Measurements from ENCODE around the gene ARHGAP31.

The ARHGAP31 gene

GRCh38 chr3:119349354-119350041 is 55.3 kb downstream of the ARHGAP31 start:
- no peak overlapping the region for H3K4me3 ChIP-seq (ENCODE audit: low read length)
- H3K4me1 ChIP-seq (ENCODE audit: control insufficient read depth, low read length), result peaks cover 17% of the 10 kb centered on the region
- no peak overlapping the region for H3K27ac ChIP-seq (ENCODE audit: low read depth, low read length)

GRCh38 chr3:119350114-119350513 is 55.9 kb downstream of the ARHGAP31 start:
- no peaks in the 10 kb centered on the region for H3F3A ChIP-seq (ENCODE audit: control insufficient read depth, insufficient read depth)
- no peaks in the 10 kb centered on the region for H3K79me2 ChIP-seq (ENCODE audit: control insufficient read depth, low read length)
- no peak for TF ChIP-seq CTCF (IDR thresholded peaks at IDR 0.05; ENCODE audit: low read depth, low read length, poor library complexity, severe bottlenecking)
- TF ChIP-seq EZH2phosphoT487 (IDR thresholded peaks at IDR 0.05; ENCODE audit: borderline replicate concordance, low read length), result no peak
- H3K27ac ChIP-seq (ENCODE audit: low read depth, low read length), result no peak overlapping the region
- H3K4me1 ChIP-seq (ENCODE audit: control insufficient read depth, low read length), result peaks cover 17% of the 10 kb centered on the region
- H3K9me3 ChIP-seq (ENCODE audit: control insufficient read depth, insufficient read depth, low read length), result no peaks in the 10 kb centered on the region
- no peaks in the 10 kb centered on the region for H3K9me2 ChIP-seq (replicated peaks; ENCODE audit: control insufficient read depth, low read length)
- no peak overlapping the region for H3K4me2 ChIP-seq (ENCODE audit: low read length)
- no peak overlapping the region for H3K4me3 ChIP-seq (ENCODE audit: low read length)
- H3K36me3 ChIP-seq (ENCODE audit: control insufficient read depth, low read length), result no peaks in the 10 kb centered on the region
- no peaks in the 10 kb centered on the region for H4K20me1 ChIP-seq (ENCODE audit: control insufficient read depth, insufficient read depth, low read depth, low read length)
- peaks cover 24% of the 10 kb centered on the region for H3K27me3 ChIP-seq (ENCODE audit: control insufficient read depth, low read length)

More at GRCh38 chr3:119349354-119350041, 55.3 kb downstream of the ARHGAP31 start:
- no peaks in the 10 kb centered on the region for H3K9me3 ChIP-seq (ENCODE audit: control insufficient read depth, insufficient read depth, low read length)
- no peaks in the 10 kb centered on the region for H3K36me3 ChIP-seq (ENCODE audit: control insufficient read depth, low read length)
- no peaks in the 10 kb centered on the region for H4K20me1 ChIP-seq (ENCODE audit: control insufficient read depth, insufficient read depth, low read depth, low read length)
- H3K4me2 ChIP-seq (ENCODE audit: low read length), result no peak overlapping the region
- no peaks in the 10 kb centered on the region for H3F3A ChIP-seq (ENCODE audit: control insufficient read depth, insufficient read depth)
- peaks cover 24% of the 10 kb centered on the region for H3K27me3 ChIP-seq (ENCODE audit: control insufficient read depth, low read length)
- H3K79me2 ChIP-seq (ENCODE audit: control insufficient read depth, low read length), result no peaks in the 10 kb centered on the region
- H3K9me2 ChIP-seq (replicated peaks; ENCODE audit: control insufficient read depth, low read length), result no peaks in the 10 kb centered on the region
- TF ChIP-seq EZH2phosphoT487 (IDR thresholded peaks at IDR 0.05; ENCODE audit: borderline replicate concordance, low read length) (no peak), CTCF (IDR thresholded peaks at IDR 0.05; ENCODE audit: low read depth, low read length, poor library complexity, severe bottlenecking) (no peak)

- no peaks in the 10 kb centered on the region for H3K9me2 ChIP-seq (replicated peaks; ENCODE audit: control insufficient read depth, low read length)
- peaks cover 17% of the 10 kb centered on the region for H3K4me1 ChIP-seq (ENCODE audit: control insufficient read depth, low read length)
- no peak overlapping the region for H3K4me2 ChIP-seq (ENCODE audit: low read length)
- no peak for TF ChIP-seq EZH2phosphoT487 (IDR thresholded peaks at IDR 0.05; ENCODE audit: borderline replicate concordance, low read length)
- TF ChIP-seq CTCF (IDR thresholded peaks at IDR 0.05; ENCODE audit: low read depth, low read length, poor library complexity, severe bottlenecking), result no peak
- peaks cover 24% of the 10 kb centered on the region for H3K27me3 ChIP-seq (ENCODE audit: control insufficient read depth, low read length)
- H3K27ac ChIP-seq (ENCODE audit: low read depth, low read length), result no peak overlapping the region
- no peaks in the 10 kb centered on the region for H3F3A ChIP-seq (ENCODE audit: control insufficient read depth, insufficient read depth)
- no peak overlapping the region for H3K4me3 ChIP-seq (ENCODE audit: low read length)
- no peaks in the 10 kb centered on the region for H3K9me3 ChIP-seq (ENCODE audit: control insufficient read depth, insufficient read depth, low read length)
- no peaks in the 10 kb centered on the region for H3K79me2 ChIP-seq (ENCODE audit: control insufficient read depth, low read length)
- no peaks in the 10 kb centered on the region for H3K36me3 ChIP-seq (ENCODE audit: control insufficient read depth, low read length)
- H4K20me1 ChIP-seq (ENCODE audit: control insufficient read depth, insufficient read depth, low read depth, low read length), result no peaks in the 10 kb centered on the region
Observed at GRCh38 chr3:119351581-119351980, 57.4 kb downstream of the ARHGAP31 start.
